Anterior cingulate cortex (tissue), 58 donors: ENCODE measurements around the gene DDX24.

Experiments used
- DNase-seq, 58 donors: peaks; one replicate each; lab custom pipeline; 2025; lab: John Stamatoyannopoulos, UW

Gene DDX24

GRCh38 chr14:94051779-94052178, 29.2 kb downstream of the DDX24 start:
- DNase-seq, result no peak

- peak in 52 of 58 donors; percentile 21 to 89 (median 65) for DNase-seq
These were observed 29.9 kb downstream of the DDX24 start for GRCh38 chr14:94051115-94051514.

GRCh38 chr14:94050231-94050880, 30.6 kb downstream of the DDX24 start:
- DNase-seq, result peak in 1 of 58 donors; percentile 24

- DNase-seq, result no peak
These were observed 31.4 kb downstream of the DDX24 start for GRCh38 chr14:94049625-94050023.

GRCh38 chr14:94048691-94049624, 32.0 kb downstream of the DDX24 start:
- peak in 6 of 58 donors; percentile 10 to 44 (median 32) for DNase-seq

GRCh38 chr14:94047581-94047980, 33.4 kb downstream of the DDX24 start:
- no peak for DNase-seq

- no peak for DNase-seq
These were observed 34.2 kb downstream of the DDX24 start for GRCh38 chr14:94046696-94047250.

- no peak for DNase-seq
These were observed 35.2 kb downstream of the DDX24 start for GRCh38 chr14:94045563-94046345.

- DNase-seq, result no peak
These were observed 35.9 kb downstream of the DDX24 start for GRCh38 chr14:94045101-94045500.

- DNase-seq, result no peak
These were observed 36.4 kb downstream of the DDX24 start for GRCh38 chr14:94044476-94045091.

GRCh38 chr14:94043756-94044475, 37.1 kb downstream of the DDX24 start:
- no peak for DNase-seq

- DNase-seq, result no peak
These were observed 37.8 kb downstream of the DDX24 start for GRCh38 chr14:94043111-94043755.

GRCh38 chr14:94042433-94043091, 38.4 kb downstream of the DDX24 start:
- DNase-seq, result no peak

GRCh38 chr14:94041551-94042346, 39.3 kb downstream of the DDX24 start:
- no peak for DNase-seq

GRCh38 chr14:94040796-94041195, 40.2 kb downstream of the DDX24 start:
- no peak for DNase-seq

- DNase-seq, result no peak
These were observed 40.8 kb downstream of the DDX24 start for GRCh38 chr14:94040247-94040646.

GRCh38 chr14:94038921-94039629, 41.9 kb downstream of the DDX24 start:
- DNase-seq, result no peak
